GM12891 (cell line): ENCODE data around the gene TMEM214.

Source experiments
- POLR2A ChIP-seq: IDR thresholded peaks from 2 replicates; pipeline ENCODE4 v1.6.1; 2011; ENCODE audit warnings: low read depth, low read length, control low read depth
- POLR2AphosphoS5 ChIP-seq: IDR thresholded peaks from 2 replicates; pipeline ENCODE4 v1.6.1; 2011; ENCODE audit warnings: low read depth, low read length, control low read depth
- POU2F2 ChIP-seq: IDR thresholded peaks from 2 replicates; pipeline ENCODE4 v1.6.1; 2011; ENCODE audit warnings: low read depth, mild to moderate bottlenecking, control low read depth, low read length, moderate library complexity

- TF ChIP-seq POLR2A (no peak), POLR2AphosphoS5 (no peak), POU2F2 (no peak)
Observed at GRCh38 chr2:27000228-27000627, 32.5 kb upstream of the TMEM214 start.
